NCI-H1436 treated with DMSO at 0.1 percent for 48 hours (cell line): Measurements from ENCODE around the gene PTPRR.

Experiments
- DNase-seq: peaks from one replicate; lab custom pipeline; 2025; lab: John Stamatoyannopoulos, UW

The PTPRR gene

GRCh38 chr12:70920251-70920851 lies at the start of gene PTPRR:
PTPRR (minus strand) TSS chr12:70920738; CDS start chr12:70920390, 348 bp downstream.
- DNase-seq, result no peak

GRCh38 chr12:70966996-70967790 lies 46.7 kb upstream of the PTPRR start:
- DNase-seq, result no peak

- DNase-seq, result no peak
Observed at GRCh38 chr12:70966046-70966445, 45.5 kb upstream of the PTPRR start.

- no peak for DNase-seq
Observed at GRCh38 chr12:70964867-70965510, 44.5 kb upstream of the PTPRR start.

GRCh38 chr12:70963081-70963660 lies 42.6 kb upstream of the PTPRR start:
- DNase-seq, result no peak

GRCh38 chr12:70962226-70962794 lies 41.8 kb upstream of the PTPRR start:
- DNase-seq, result no peak

GRCh38 chr12:70960484-70960883 lies 39.9 kb upstream of the PTPRR start:
- no peak for DNase-seq

- DNase-seq, result no peak
Observed at GRCh38 chr12:70955415-70955814, 34.9 kb upstream of the PTPRR start.

- DNase-seq, result no peak
Observed at GRCh38 chr12:70950451-70950850, 29.9 kb upstream of the PTPRR start.

GRCh38 chr12:70948976-70949336 lies 28.4 kb upstream of the PTPRR start:
- no peak for DNase-seq

GRCh38 chr12:70948236-70948975 lies 27.9 kb upstream of the PTPRR start:
- no peak for DNase-seq

GRCh38 chr12:70936203-70936813 lies 15.8 kb upstream of the PTPRR start:
- no peak for DNase-seq

GRCh38 chr12:70933133-70933532 lies 12.6 kb upstream of the PTPRR start:
- no peak for DNase-seq

GRCh38 chr12:70929029-70929428 lies 8.5 kb upstream of the PTPRR start:
- DNase-seq, result no peak

GRCh38 chr12:70928071-70928470 lies 7.5 kb upstream of the PTPRR start:
- DNase-seq, result no peak

- no peak for DNase-seq
Observed at GRCh38 chr12:70927356-70927755, 6.8 kb upstream of the PTPRR start.

- no peak for DNase-seq
Observed at GRCh38 chr12:70925539-70925938, 5.0 kb upstream of the PTPRR start.

- no peak for DNase-seq
Observed at GRCh38 chr12:70920891-70921290, 353 bp upstream of the PTPRR start.

- DNase-seq, result no peak
Observed at GRCh38 chr12:70919597-70920035, 922 bp downstream of the PTPRR start.

GRCh38 chr12:70919176-70919575 lies 1.4 kb downstream of the PTPRR start:
- DNase-seq, result no peak

GRCh38 chr12:70918321-70918720 lies 2.2 kb downstream of the PTPRR start:
- no peak for DNase-seq
